Liver (tissue), 9 donors: ENCODE results near the gene SLC26A9. TPM values are rescaled to one million over a fixed set of nuclear protein-coding genes. Genes with fewer than 3 reads are reported as not detected.

Source experiments
- DNase-seq: peaks from one replicate; pipeline ENCODE4 v3.0.0-alpha.2; 2017; ENCODE audit warnings: low spot score
- H3K27ac ChIP-seq, 2 donors: one replicate each; pipeline ENCODE4 v1.7.0; 2013; ENCODE audit warnings: inconsistent platforms in 2 of 2, low read length in 2 of 2, control low read depth in 1 of 2, low read depth in 1 of 2, mild to moderate bottlenecking in 1 of 2
- H3K27me3 ChIP-seq, 4 donors: one replicate each; pipeline versions ENCODE4 v1.6.1 to v1.7.0; 2013; ENCODE audit warnings: low read length in 3 of 4, inconsistent platforms in 1 of 4, mild to moderate bottlenecking in 1 of 4, moderate library complexity in 1 of 4; ENCODE audit not compliant: control insufficient read depth in 4 of 4, insufficient read depth in 4 of 4
- H3K36me3 ChIP-seq, 4 donors: one replicate each; pipeline versions ENCODE4 v1.6.1 to v1.7.0; 2013; ENCODE audit warnings: low read length in 3 of 4, mild to moderate bottlenecking in 3 of 4, low read depth in 1 of 4, moderate library complexity in 1 of 4; ENCODE audit not compliant: control insufficient read depth in 4 of 4, insufficient read depth in 3 of 4
- H3K4me1 ChIP-seq, 4 donors: one replicate each; pipeline versions ENCODE4 v1.6.1 to v1.7.0; 2013; ENCODE audit warnings: low read length in 3 of 4, mild to moderate bottlenecking in 3 of 4, moderate library complexity in 1 of 4; ENCODE audit not compliant: control insufficient read depth in 4 of 4, insufficient read depth in 4 of 4
- H3K4me3 ChIP-seq, 3 donors: one replicate each; pipeline versions ENCODE4 v1.6.1 to v1.7.0; 2013; ENCODE audit warnings: low read length in 3 of 3, control low read depth in 1 of 3, low read depth in 1 of 3, mild to moderate bottlenecking in 1 of 3
- H3K9ac ChIP-seq, 2 donors: one replicate each; pipeline ENCODE4 v1.7.0; 2013; ENCODE audit warnings: low read length in 2 of 2, mild to moderate bottlenecking in 2 of 2, moderate library complexity in 2 of 2, control low read depth in 1 of 2, low read depth in 1 of 2
- H3K9me3 ChIP-seq, 4 donors: one replicate each; pipeline versions ENCODE4 v1.6.1 to v1.7.0; 2013; ENCODE audit warnings: low read length in 3 of 4; ENCODE audit not compliant: control insufficient read depth in 4 of 4
- EGR1 ChIP-seq, 2 donors: IDR thresholded peaks; 2 replicates each; pipeline ENCODE4 v1.6.1; 2016 to 2018; ENCODE audit warnings: antibody characterized with exemption in 2 of 2, low read depth in 2 of 2
- FOXA1 ChIP-seq: IDR thresholded peaks from 2 replicates; pipeline ENCODE4 v1.6.1; 2016; ENCODE audit warnings: antibody characterized with exemption
- FOXA2 ChIP-seq: IDR thresholded peaks from 2 replicates; pipeline ENCODE4 v1.6.1; 2016; ENCODE audit warnings: antibody characterized with exemption
- GABPA ChIP-seq, 2 donors: IDR thresholded peaks in 1 of 2; conservative IDR thresholded peaks in 1 of 2; 2 replicates each; pipeline ENCODE4 v1.6.1; 2016; ENCODE audit warnings: antibody characterized with exemption in 2 of 2, mild to moderate bottlenecking in 1 of 2, moderate library complexity in 1 of 2
- HNF4A ChIP-seq, 2 donors: conservative IDR thresholded peaks; 2 replicates each; pipeline ENCODE4 v1.6.1; 2016; ENCODE audit warnings: antibody characterized with exemption in 2 of 2, mild to moderate bottlenecking in 2 of 2
- HNF4G ChIP-seq: IDR thresholded peaks from 2 replicates; pipeline ENCODE4 v1.6.1; 2016; ENCODE audit warnings: antibody characterized with exemption
- JUND ChIP-seq, 2 donors: IDR thresholded peaks; 2 replicates each; pipeline ENCODE4 v1.6.1; 2016; ENCODE audit warnings: antibody characterized with exemption in 2 of 2
- NR2F2 ChIP-seq: IDR thresholded peaks from 2 replicates; pipeline ENCODE4 v1.6.1; 2016; ENCODE audit warnings: antibody characterized with exemption
- RAD21 ChIP-seq, 2 donors: IDR thresholded peaks; 2 replicates each; pipeline ENCODE4 v1.6.1; 2016; ENCODE audit warnings: antibody characterized with exemption in 2 of 2, mild to moderate bottlenecking in 2 of 2
- RXRA ChIP-seq, 2 donors: IDR thresholded peaks; 2 replicates each; pipeline ENCODE4 v1.6.1; 2017 to 2018; ENCODE audit warnings: antibody characterized with exemption in 2 of 2, mild to moderate bottlenecking in 1 of 2
- SP1 ChIP-seq: IDR thresholded peaks from 2 replicates; pipeline ENCODE4 v1.6.1; 2018; ENCODE audit warnings: antibody characterized with exemption, mild to moderate bottlenecking
- TAF1 ChIP-seq: conservative IDR thresholded peaks from 2 replicates; pipeline ENCODE4 v1.6.1; 2016; ENCODE audit warnings: antibody characterized with exemption, mild to moderate bottlenecking
- YY1 ChIP-seq: IDR thresholded peaks from 2 replicates; pipeline ENCODE4 v1.6.1; 2016; ENCODE audit warnings: antibody characterized with exemption, mild to moderate bottlenecking
- WGBS: extraction: QIAGEN DNeasy Blood & Tissue Kit; methylation state at CpG from one replicate; pipeline ENCODE4 v1.1.7; 2013; 5-methylcytosine and 5-hydroxymethylcytosine counted together
- polyA plus RNA-seq, 2 donors: library from polyadenylated mRNA; stranded (reverse) in 1 of 2; unstranded in 1 of 2; fragments of 200-250 nt in 1 of 2; fragments of >200 nt in 1 of 2; fragmentation: Nextera tagmentation in 1 of 2; extraction: Ambion mirVana in 1 of 2; gene quantifications; one replicate each; pipeline versions ENCODE4 v1.2.1 to v1.2.3, GENCODE V29; 2013 to 2015
- total RNA-seq, 2 donors: library from RNA; depleted of rRNA; stranded (reverse); fragments of >200 nt; gene quantifications; one replicate each; pipeline ENCODE4 v1.2.3, GENCODE V29; 2014
- TF ChIP-seq, protein P1 (sequence below): IDR thresholded peaks from 2 replicates; pipeline ENCODE4 v1.6.1; 2016; ENCODE audit warnings: antibody characterized with exemption, mild to moderate bottlenecking
- TF ChIP-seq, protein P2 (sequence below): IDR thresholded peaks from 2 replicates; pipeline ENCODE4 v1.6.1; 2016; ENCODE audit warnings: antibody characterized with exemption
- TF ChIP-seq, protein P3 (sequence below): IDR thresholded peaks from 2 replicates; pipeline ENCODE4 v1.6.1; 2016; ENCODE audit warnings: antibody characterized with exemption
- TF ChIP-seq, protein P4 (sequence below): IDR thresholded peaks from 2 replicates; pipeline ENCODE4 v1.6.1; 2016; ENCODE audit warnings: antibody characterized with exemption
- TF ChIP-seq, protein P5 (sequence below): fragments of 150-350 bp; IDR thresholded peaks from 2 replicates; pipeline ENCODE4 v1.5.1; 2017; ENCODE audit warnings: improper control_type of control experiment, low read depth, low read length; ENCODE audit not compliant: missing input control
- donor health status: healthy.
- donor health status: healthy.
- donor health status: healthy.
- donor health status: healthy.
- donor health status: healthy.

SLC26A9 gene
- total and polyA plus RNA-seq, 4 donors = not detected

GRCh38 chr1:205927247-205927646, 16.0 kb downstream of the SLC26A9 start:
- WGBS = 94% methylated on average over 6 of the region's 6 CpGs
- Histone ChIP-seq H3K4me3 (no peak overlapping the region), H3K27ac (no peak overlapping the region), H3K9ac (no peak overlapping the region), H3K27me3 (no peaks in the 10 kb centered on the region), H3K4me1 (no peaks in the 10 kb centered on the region), H3K36me3 (no peaks in the 10 kb centered on the region), H3K9me3 (no peaks in the 10 kb centered on the region)
- no peak for DNase-seq
- no peak for TF ChIP-seq HNF4A (conservative IDR thresholded peaks at IDR 0.05)
- no peak for TF ChIP-seq SP1
- no peak for TF ChIP-seq GABPA (IDR thresholded peaks at IDR 0.05 in 1 of 2, conservative IDR thresholded peaks at IDR 0.05 in 1 of 2)
- TF ChIP-seq HNF4G = no peak
- TF ChIP-seq RXRA (IDR thresholded peaks at IDR 0.05) = no peak
- TF ChIP-seq EGR1 (IDR thresholded peaks at IDR 0.05; ENCODE audit: low read depth in 2 of 2) = no peak
- TF ChIP-seq, protein P1, sequence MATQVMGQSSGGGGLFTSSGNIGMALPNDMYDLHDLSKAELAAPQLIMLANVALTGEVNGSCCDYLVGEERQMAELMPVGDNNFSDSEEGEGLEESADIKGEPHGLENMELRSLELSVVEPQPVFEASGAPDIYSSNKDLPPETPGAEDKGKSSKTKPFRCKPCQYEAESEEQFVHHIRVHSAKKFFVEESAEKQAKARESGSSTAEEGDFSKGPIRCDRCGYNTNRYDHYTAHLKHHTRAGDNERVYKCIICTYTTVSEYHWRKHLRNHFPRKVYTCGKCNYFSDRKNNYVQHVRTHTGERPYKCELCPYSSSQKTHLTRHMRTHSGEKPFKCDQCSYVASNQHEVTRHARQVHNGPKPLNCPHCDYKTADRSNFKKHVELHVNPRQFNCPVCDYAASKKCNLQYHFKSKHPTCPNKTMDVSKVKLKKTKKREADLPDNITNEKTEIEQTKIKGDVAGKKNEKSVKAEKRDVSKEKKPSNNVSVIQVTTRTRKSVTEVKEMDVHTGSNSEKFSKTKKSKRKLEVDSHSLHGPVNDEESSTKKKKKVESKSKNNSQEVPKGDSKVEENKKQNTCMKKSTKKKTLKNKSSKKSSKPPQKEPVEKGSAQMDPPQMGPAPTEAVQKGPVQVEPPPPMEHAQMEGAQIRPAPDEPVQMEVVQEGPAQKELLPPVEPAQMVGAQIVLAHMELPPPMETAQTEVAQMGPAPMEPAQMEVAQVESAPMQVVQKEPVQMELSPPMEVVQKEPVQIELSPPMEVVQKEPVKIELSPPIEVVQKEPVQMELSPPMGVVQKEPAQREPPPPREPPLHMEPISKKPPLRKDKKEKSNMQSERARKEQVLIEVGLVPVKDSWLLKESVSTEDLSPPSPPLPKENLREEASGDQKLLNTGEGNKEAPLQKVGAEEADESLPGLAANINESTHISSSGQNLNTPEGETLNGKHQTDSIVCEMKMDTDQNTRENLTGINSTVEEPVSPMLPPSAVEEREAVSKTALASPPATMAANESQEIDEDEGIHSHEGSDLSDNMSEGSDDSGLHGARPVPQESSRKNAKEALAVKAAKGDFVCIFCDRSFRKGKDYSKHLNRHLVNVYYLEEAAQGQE = no peak
- TF ChIP-seq, protein P2, sequence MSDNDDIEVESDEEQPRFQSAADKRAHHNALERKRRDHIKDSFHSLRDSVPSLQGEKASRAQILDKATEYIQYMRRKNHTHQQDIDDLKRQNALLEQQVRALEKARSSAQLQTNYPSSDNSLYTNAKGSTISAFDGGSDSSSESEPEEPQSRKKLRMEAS = no peak
- TF ChIP-seq JUND (IDR thresholded peaks at IDR 0.05) = no peak
- TF ChIP-seq, protein P3, sequence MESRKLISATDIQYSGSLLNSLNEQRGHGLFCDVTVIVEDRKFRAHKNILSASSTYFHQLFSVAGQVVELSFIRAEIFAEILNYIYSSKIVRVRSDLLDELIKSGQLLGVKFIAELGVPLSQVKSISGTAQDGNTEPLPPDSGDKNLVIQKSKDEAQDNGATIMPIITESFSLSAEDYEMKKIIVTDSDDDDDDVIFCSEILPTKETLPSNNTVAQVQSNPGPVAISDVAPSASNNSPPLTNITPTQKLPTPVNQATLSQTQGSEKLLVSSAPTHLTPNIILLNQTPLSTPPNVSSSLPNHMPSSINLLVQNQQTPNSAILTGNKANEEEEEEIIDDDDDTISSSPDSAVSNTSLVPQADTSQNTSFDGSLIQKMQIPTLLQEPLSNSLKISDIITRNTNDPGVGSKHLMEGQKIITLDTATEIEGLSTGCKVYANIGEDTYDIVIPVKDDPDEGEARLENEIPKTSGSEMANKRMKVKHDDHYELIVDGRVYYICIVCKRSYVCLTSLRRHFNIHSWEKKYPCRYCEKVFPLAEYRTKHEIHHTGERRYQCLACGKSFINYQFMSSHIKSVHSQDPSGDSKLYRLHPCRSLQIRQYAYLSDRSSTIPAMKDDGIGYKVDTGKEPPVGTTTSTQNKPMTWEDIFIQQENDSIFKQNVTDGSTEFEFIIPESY = no peak
- TF ChIP-seq RAD21 (IDR thresholded peaks at IDR 0.05) = no peak
- TF ChIP-seq, protein P4, sequence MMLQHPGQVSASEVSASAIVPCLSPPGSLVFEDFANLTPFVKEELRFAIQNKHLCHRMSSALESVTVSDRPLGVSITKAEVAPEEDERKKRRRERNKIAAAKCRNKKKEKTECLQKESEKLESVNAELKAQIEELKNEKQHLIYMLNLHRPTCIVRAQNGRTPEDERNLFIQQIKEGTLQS = no peak
- TF ChIP-seq FOXA2 = no peak
- TF ChIP-seq NR2F2 = no peak
- no peak for TF ChIP-seq TAF1
- no peak for TF ChIP-seq YY1
- TF ChIP-seq, protein P5, sequence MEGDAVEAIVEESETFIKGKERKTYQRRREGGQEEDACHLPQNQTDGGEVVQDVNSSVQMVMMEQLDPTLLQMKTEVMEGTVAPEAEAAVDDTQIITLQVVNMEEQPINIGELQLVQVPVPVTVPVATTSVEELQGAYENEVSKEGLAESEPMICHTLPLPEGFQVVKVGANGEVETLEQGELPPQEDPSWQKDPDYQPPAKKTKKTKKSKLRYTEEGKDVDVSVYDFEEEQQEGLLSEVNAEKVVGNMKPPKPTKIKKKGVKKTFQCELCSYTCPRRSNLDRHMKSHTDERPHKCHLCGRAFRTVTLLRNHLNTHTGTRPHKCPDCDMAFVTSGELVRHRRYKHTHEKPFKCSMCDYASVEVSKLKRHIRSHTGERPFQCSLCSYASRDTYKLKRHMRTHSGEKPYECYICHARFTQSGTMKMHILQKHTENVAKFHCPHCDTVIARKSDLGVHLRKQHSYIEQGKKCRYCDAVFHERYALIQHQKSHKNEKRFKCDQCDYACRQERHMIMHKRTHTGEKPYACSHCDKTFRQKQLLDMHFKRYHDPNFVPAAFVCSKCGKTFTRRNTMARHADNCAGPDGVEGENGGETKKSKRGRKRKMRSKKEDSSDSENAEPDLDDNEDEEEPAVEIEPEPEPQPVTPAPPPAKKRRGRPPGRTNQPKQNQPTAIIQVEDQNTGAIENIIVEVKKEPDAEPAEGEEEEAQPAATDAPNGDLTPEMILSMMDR = no peak
- no peak for TF ChIP-seq FOXA1
